PC-3 (cell line): ENCODE measurements around the gene VPS33B. TPM values are rescaled to one million over a fixed set of nuclear protein-coding genes. Genes with fewer than 3 reads are reported as not detected.

Experiments
- ATAC-seq: fragments of 200-7000 bp; cut with Tn5 transposase; 2 replicates; pipeline ENCODE4 v1.9.1; 2020; ENCODE audit warnings: mild to moderate bottlenecking, moderate library complexity
- BruUV-seq: library from RNA; stranded (reverse); fragments of 400-500 nt; replicated peaks from 2 replicates; lab custom pipeline; 2021; lab: Mats Ljungman, UMichigan
- CTCF ChIA-PET: fragments of 300-600 bp; sonication (Branson Sonifier 250); formaldehyde crosslinking; loops from one replicate; lab custom pipeline; 2022; ENCODE audit warnings: antibody characterized with exemption; lab: Charles Lee
- POLR2A ChIA-PET: fragments of 300-600 bp; sonication (Branson Sonifier 250); formaldehyde crosslinking; loops from one replicate; lab custom pipeline; 2022; ENCODE audit warnings: antibody characterized with exemption; ENCODE audit not compliant: unreplicated experiment; lab: Charles Lee
- DNase-seq: peaks from one replicate; pipeline ENCODE4 v3.0.0-alpha.2; 2015
- H2AFZ ChIP-seq: fragments of 300-600 bp; sonication (generic); 2 replicates; pipeline ENCODE4 v1.6.0; 2016; ENCODE audit warnings: antibody characterized with exemption, low read length
- H3F3A ChIP-seq: fragments of 300-600 bp; sonication (generic); one replicate; pipeline ENCODE4 v1.6.0; 2017; ENCODE audit warnings: antibody characterized with exemption, low read length, control low read depth, mild to moderate bottlenecking; ENCODE audit not compliant: unreplicated experiment
- H3K27ac ChIP-seq: fragments of 300-600 bp; sonication (generic); 2 replicates; pipeline ENCODE4 v1.5.1; 2016; ENCODE audit warnings: mild to moderate bottlenecking, low read length
- H3K27me3 ChIP-seq: fragments of 300-600 bp; sonication (generic); 2 replicates; pipeline ENCODE4 v1.6.1; 2016; ENCODE audit warnings: low read length, mixed read lengths
- H3K36me3 ChIP-seq: fragments of 300-600 bp; sonication (generic); 2 replicates; pipeline ENCODE4 v1.6.1; 2016; ENCODE audit warnings: low read depth, mixed run types, low read length, mixed read lengths
- H3K4me1 ChIP-seq: fragments of 300-600 bp; sonication (generic); 2 replicates; pipeline ENCODE4 v1.5.1; 2016; ENCODE audit warnings: low read length; ENCODE audit not compliant: insufficient read depth
- H3K4me2 ChIP-seq: fragments of 300-600 bp; sonication (generic); 2 replicates; pipeline ENCODE4 v1.6.0; 2016; ENCODE audit warnings: low read length
- H3K4me3 ChIP-seq: fragments of 300-600 bp; sonication (generic); 2 replicates; pipeline ENCODE4 v1.5.1; 2016; ENCODE audit warnings: mild to moderate bottlenecking, low read length, mixed read lengths
- H3K79me2 ChIP-seq: fragments of 300-600 bp; sonication (generic); 2 replicates; pipeline ENCODE4 v1.6.1; 2017; ENCODE audit warnings: low read length, mixed read lengths
- H3K9ac ChIP-seq: fragments of 300-600 bp; sonication (generic); 2 replicates; pipeline ENCODE4 v1.6.0; 2016; ENCODE audit warnings: mild to moderate bottlenecking, low read length
- H3K9me2 ChIP-seq: fragments of 300-600 bp; sonication (generic); replicated peaks from 2 replicates; pipeline ENCODE4 v1.6.1; 2016; ENCODE audit warnings: mixed run types, low read length, mixed read lengths
- H3K9me3 ChIP-seq: fragments of 300-600 bp; sonication (generic); 2 replicates; pipeline ENCODE4 v1.6.1; 2016; ENCODE audit warnings: low read length, mixed read lengths
- H4K20me1 ChIP-seq: fragments of 300-600 bp; sonication (generic); 2 replicates; pipeline ENCODE4 v1.6.1; 2016; ENCODE audit warnings: low read length, mixed read lengths
- EZH2 ChIP-seq: fragments of 300-600 bp; sonication (generic); IDR thresholded peaks from one replicate; pipeline ENCODE4 v1.6.1; 2017; ENCODE audit warnings: antibody characterized with exemption, mild to moderate bottlenecking, low read length; ENCODE audit not compliant: unreplicated experiment
- EZH2phosphoT487 ChIP-seq: fragments of 300-600 bp; sonication (generic); IDR thresholded peaks from 2 replicates; pipeline ENCODE4 v1.6.1; 2018; ENCODE audit warnings: mild to moderate bottlenecking, antibody characterized with exemption, low read length, borderline replicate concordance
- intact Hi-C: fragments of 100-400 bp; cut with micrococcal nuclease; formaldehyde crosslinking; loops from 2 replicates; pipeline ENCODE4 v1.9.0; 2023
- total RNA-seq: library from RNA; depleted of rRNA; stranded (reverse); fragments of >200 nt; gene quantifications from 2 replicates; pipeline ENCODE4 v1.2.3, GENCODE V29; 2014
- TF ChIP-seq, protein P1 (sequence below): fragments of 300-600 bp; sonication (generic); conservative IDR thresholded peaks from 2 replicates; pipeline ENCODE4 v1.5.1; 2017; ENCODE audit warnings: antibody characterized with exemption, low read depth, mild to moderate bottlenecking, low read length

VPS33B gene
- total RNA-seq, 1 experiment from 2014 or later: 8.0 TPM

DNA sequence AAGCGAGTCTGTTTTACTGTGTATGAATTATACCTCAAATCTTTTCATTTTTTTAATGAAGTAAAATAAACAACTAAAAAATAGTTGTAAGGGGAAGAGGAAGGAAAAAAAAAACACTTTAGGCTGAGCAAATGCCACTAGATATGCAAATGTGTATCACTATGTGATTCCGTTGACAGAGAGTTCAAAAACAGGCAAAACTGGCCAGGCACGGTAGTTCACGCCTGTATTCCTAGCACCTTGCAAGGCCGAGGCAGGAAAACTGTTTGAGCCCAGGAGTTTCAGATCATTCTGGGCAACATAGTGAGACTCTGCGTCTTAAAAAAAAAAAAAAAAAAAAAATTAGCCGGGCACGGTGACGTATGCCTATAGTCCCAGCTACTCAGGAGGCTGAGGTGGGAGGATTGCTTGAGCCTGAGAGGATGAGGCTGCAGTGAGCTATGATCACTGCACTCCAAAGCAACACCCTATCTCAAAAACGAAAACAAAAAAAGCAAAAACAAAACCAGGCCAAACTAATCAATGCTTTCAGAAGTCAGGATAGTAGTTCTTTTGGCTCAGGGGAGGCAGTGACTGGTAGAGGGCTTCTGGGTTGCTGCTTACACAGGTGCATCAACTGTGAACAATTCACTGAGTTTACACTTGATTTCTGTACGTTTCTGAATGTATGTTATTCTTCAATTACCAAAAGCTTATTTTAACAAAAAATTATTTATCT is 35.4 kb downstream of the VPS33B start:
- ATAC-seq: no peak
- Histone ChIP-seq H3K4me1 (no peaks in the 10 kb centered on the region), H3K27me3 (no peaks in the 10 kb centered on the region), H4K20me1 (peaks cover 10% of the 10 kb centered on the region; the same call in 1 of the 2 replicates), H3K79me2 (peaks cover 92% of the 10 kb centered on the region), H3K9me3 (no peaks in the 10 kb centered on the region), H3K9ac (no peak overlapping the region), H3K9me2 (no peaks in the 10 kb centered on the region), H3K4me3 (no peak overlapping the region), H3K4me2 (no peak overlapping the region), H3K36me3 (peaks cover 22% of the 10 kb centered on the region), H3F3A (no peaks in the 10 kb centered on the region), H3K27ac (no peak overlapping the region), H2AFZ (no peak overlapping the region)
- TF ChIP-seq EZH2phosphoT487: no peak
- TF ChIP-seq EZH2: no peak
- TF ChIP-seq, protein P1, sequence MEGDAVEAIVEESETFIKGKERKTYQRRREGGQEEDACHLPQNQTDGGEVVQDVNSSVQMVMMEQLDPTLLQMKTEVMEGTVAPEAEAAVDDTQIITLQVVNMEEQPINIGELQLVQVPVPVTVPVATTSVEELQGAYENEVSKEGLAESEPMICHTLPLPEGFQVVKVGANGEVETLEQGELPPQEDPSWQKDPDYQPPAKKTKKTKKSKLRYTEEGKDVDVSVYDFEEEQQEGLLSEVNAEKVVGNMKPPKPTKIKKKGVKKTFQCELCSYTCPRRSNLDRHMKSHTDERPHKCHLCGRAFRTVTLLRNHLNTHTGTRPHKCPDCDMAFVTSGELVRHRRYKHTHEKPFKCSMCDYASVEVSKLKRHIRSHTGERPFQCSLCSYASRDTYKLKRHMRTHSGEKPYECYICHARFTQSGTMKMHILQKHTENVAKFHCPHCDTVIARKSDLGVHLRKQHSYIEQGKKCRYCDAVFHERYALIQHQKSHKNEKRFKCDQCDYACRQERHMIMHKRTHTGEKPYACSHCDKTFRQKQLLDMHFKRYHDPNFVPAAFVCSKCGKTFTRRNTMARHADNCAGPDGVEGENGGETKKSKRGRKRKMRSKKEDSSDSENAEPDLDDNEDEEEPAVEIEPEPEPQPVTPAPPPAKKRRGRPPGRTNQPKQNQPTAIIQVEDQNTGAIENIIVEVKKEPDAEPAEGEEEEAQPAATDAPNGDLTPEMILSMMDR: no peak
- no peak for DNase-seq
- ChIA-PET POLR2A (no interaction called here), CTCF (no interaction called here)
- no TSS peak for BruUV-seq
- intact Hi-C loops: no loop called here

DNA sequence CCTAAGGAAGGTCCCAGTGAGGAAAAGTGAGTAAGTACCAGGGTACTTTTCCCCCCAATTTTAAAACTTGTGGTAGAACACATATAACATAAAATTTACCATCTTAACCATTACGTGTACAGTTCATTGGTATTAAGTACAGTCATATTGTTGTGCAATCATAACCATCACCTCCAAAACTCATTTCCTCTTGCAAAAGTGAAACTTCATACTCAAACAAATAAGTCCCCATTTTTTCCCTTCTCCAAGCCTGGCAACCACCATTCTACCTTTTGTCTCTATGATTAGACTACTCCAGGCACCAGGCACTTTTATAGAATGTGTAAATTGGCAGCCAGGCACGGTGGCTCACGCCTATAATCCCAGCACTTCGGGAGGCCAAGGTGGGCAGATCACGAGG is 40.3 kb downstream of the VPS33B start:
- no peaks in the 10 kb centered on the region for H3K27me3 ChIP-seq
- H3K9me2 ChIP-seq: no peaks in the 10 kb centered on the region
- no peaks in the 10 kb centered on the region for H3K4me1 ChIP-seq
- no peak overlapping the region for H3K4me3 ChIP-seq
- BruUV-seq: no TSS peak
- DNase-seq (no peak), ATAC-seq (no peak)
- H3K79me2 ChIP-seq: peaks cover 45% of the 10 kb centered on the region
- no peak overlapping the region for H2AFZ ChIP-seq
- TF ChIP-seq EZH2 (no peak), EZH2phosphoT487 (no peak)
- TF ChIP-seq, protein P1: no peak
- no peaks in the 10 kb centered on the region for H4K20me1 ChIP-seq
- ChIA-PET POLR2A (no interaction called here), CTCF (no interaction called here)
- no peaks in the 10 kb centered on the region for H3F3A ChIP-seq
- H3K9me3 ChIP-seq: no peaks in the 10 kb centered on the region
- H3K27ac ChIP-seq: no peak overlapping the region
- peaks cover 60% of the 10 kb centered on the region for H3K36me3 ChIP-seq
- H3K9ac ChIP-seq: no peak overlapping the region
- H3K4me2 ChIP-seq: no peak overlapping the region
- intact Hi-C loops: no loop called here

DNA sequence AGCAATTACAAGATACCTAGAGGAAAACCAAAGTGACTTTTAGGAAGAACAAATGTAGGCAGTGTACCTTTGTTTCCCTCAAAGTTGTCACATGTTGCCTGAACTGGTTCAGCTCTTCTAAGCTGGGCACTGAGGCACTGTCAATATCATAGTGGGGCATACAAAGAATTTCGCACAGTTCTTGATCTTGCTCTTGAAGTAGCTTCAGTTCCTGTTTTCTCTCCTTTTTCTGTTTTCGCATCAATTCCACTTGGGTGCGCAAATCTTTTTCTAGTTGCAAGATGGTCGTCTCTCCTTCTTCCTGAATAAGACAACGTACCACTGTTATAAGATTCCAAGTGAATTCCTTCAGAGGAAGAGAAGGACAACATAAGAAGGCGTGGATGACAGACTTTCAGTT is 40.7 kb downstream of the VPS33B start:
- ATAC-seq: no peak
- Histone ChIP-seq H3K4me3 (no peak overlapping the region), H3K27ac (no peak overlapping the region), H3K9ac (no peak overlapping the region), H3F3A (no peaks in the 10 kb centered on the region), H3K36me3 (peaks cover 63% of the 10 kb centered on the region), H3K4me2 (no peak overlapping the region), H3K27me3 (no peaks in the 10 kb centered on the region), H3K4me1 (no peaks in the 10 kb centered on the region), H3K9me2 (no peaks in the 10 kb centered on the region), H3K79me2 (peaks cover 41% of the 10 kb centered on the region), H2AFZ (no peak overlapping the region), H3K9me3 (no peaks in the 10 kb centered on the region), H4K20me1 (no peaks in the 10 kb centered on the region)
- CTCF ChIA-PET: no interaction called here
- POLR2A ChIA-PET: no interaction called here
- intact Hi-C loops: no loop called here
- BruUV-seq: no TSS peak
- no peak for DNase-seq
- TF ChIP-seq EZH2phosphoT487 (no peak), EZH2 (no peak)
- TF ChIP-seq, protein P1: no peak
